Astrocyte of the cerebellum (primary cell): ENCODE results near the gene GOLGA8J.
"Not testable (repeated sequence)": the region's sequence is repeated elsewhere in the genome, so short reads cannot be mapped to it uniquely, and the experiment has no call there.

Experiments
- DNase-seq: peaks from one replicate; pipeline ENCODE4 v3.0.0-alpha.2; 2011; ENCODE audit warnings: low read depth
- H3K4me3 ChIP-seq: 2 replicates; pipeline ENCODE4 v1.5.1; 2011; ENCODE audit warnings: mild to moderate bottlenecking, low read depth, low read length, moderate library complexity
- CTCF ChIP-seq: IDR thresholded peaks from 2 replicates; pipeline ENCODE4 v1.5.1; 2012; ENCODE audit warnings: low read length, low read depth, moderate library complexity, mild to moderate bottlenecking; ENCODE audit errors: missing control alignments
- in situ Hi-C: cut with HindIII; loops from 2 replicates; pipeline ENCODE4 v1.10.0; 2017; ENCODE audit warnings: low sequenced_read_pairs

GOLGA8J gene

GRCh38 chr15:30062881-30063280 lies 19.9 kb upstream of the GOLGA8J start:
- no peak for TF ChIP-seq CTCF
- no peak for DNase-seq
- in situ Hi-C loops = no loop called here
- H3K4me3 ChIP-seq = no peak overlapping the region

GRCh38 chr15:30063835-30064546 lies 18.8 kb upstream of the GOLGA8J start:
- no peak overlapping the region for H3K4me3 ChIP-seq
- DNase-seq = no peak
- in situ Hi-C loops = no loop called here
- no peak for TF ChIP-seq CTCF

- in situ Hi-C loops = no loop called here
- peak; percentile 90 for DNase-seq
- H3K4me3 ChIP-seq = no peak overlapping the region
Measured at GRCh38 chr15:30065025-30065801, 17.5 kb upstream of the GOLGA8J start.

GRCh38 chr15:30068326-30068725 lies 14.4 kb upstream of the GOLGA8J start:
- no peak for TF ChIP-seq CTCF
- H3K4me3 ChIP-seq = no peak overlapping the region
- in situ Hi-C loops = no loop called here
- no peak for DNase-seq

More at GRCh38 chr15:30065025-30065801, 17.5 kb upstream of the GOLGA8J start:
- no peak for TF ChIP-seq CTCF

- DNase-seq = no peak
- TF ChIP-seq CTCF = no peak
- no peak overlapping the region for H3K4me3 ChIP-seq
- in situ Hi-C loops = no loop called here
Measured at GRCh38 chr15:30072630-30073029, 10.1 kb upstream of the GOLGA8J start.

GRCh38 chr15:30073915-30074314 lies 8.8 kb upstream of the GOLGA8J start:
- TF ChIP-seq CTCF = no peak

GRCh38 chr15:30080816-30081215 lies 1.9 kb upstream of the GOLGA8J start:
- in situ Hi-C loops, H3K4me3 ChIP-seq: not testable (repeated sequence)
- peak; percentile 56 for DNase-seq

More at GRCh38 chr15:30073915-30074314, 8.8 kb upstream of the GOLGA8J start:
- no peak for DNase-seq
- H3K4me3 ChIP-seq = no peak overlapping the region
- in situ Hi-C loops = no loop called here

- in situ Hi-C loops = not testable (repeated sequence)
Measured at GRCh38 chr15:30097827-30098226, 15.1 kb downstream of the GOLGA8J start.

GRCh38 chr15:30102890-30103289 lies 20.1 kb downstream of the GOLGA8J start:
- H3K4me3 ChIP-seq, in situ Hi-C loops, DNase-seq: not testable (repeated sequence)

More at GRCh38 chr15:30097827-30098226, 15.1 kb downstream of the GOLGA8J start:
- not testable (repeated sequence) for H3K4me3 ChIP-seq, DNase-seq

- H3K4me3 ChIP-seq = peak overlapping the region; percentile 34
- in situ Hi-C loops, DNase-seq: not testable (repeated sequence)
Measured at GRCh38 chr15:30103941-30104507, 21.3 kb downstream of the GOLGA8J start.
